HEK293T (cell line): ENCODE results near the gene SGSM1.

Experiments used
- BHLHE40 ChIP-seq: fragments of 450-650 bp; IDR thresholded peaks from 2 replicates; pipeline ENCODE4 v1.6.1; 2016; ENCODE audit warnings: mild to moderate bottlenecking, moderate library complexity, borderline replicate concordance
- CTBP1 ChIP-seq: fragments of 450-650 bp; IDR thresholded peaks from 2 replicates; pipeline ENCODE4 v1.6.1; 2016; ENCODE audit warnings: borderline replicate concordance
- FOXA1 ChIP-seq: fragments of 450-650 bp; IDR thresholded peaks from 2 replicates; pipeline ENCODE4 v1.6.1; 2016; ENCODE audit warnings: mild to moderate bottlenecking
- FOXK2 ChIP-seq: fragments of 450-650 bp; IDR thresholded peaks from 2 replicates; pipeline ENCODE4 v1.6.1; 2016; ENCODE audit warnings: mild to moderate bottlenecking
- HDGF ChIP-seq: fragments of 450-650 bp; IDR thresholded peaks from 2 replicates; pipeline ENCODE4 v1.6.1; 2017; ENCODE audit warnings: antibody characterized with exemption, borderline replicate concordance
- L3MBTL2 ChIP-seq: fragments of 450-650 bp; conservative IDR thresholded peaks from 2 replicates; pipeline ENCODE4 v1.6.1; 2016; ENCODE audit warnings: mild to moderate bottlenecking
- NFRKB ChIP-seq: fragments of 450-650 bp; IDR thresholded peaks from 2 replicates; pipeline ENCODE4 v1.6.1; 2016; ENCODE audit warnings: mild to moderate bottlenecking, moderate library complexity
- SP1 ChIP-seq: fragments of 450-650 bp; IDR thresholded peaks from 2 replicates; pipeline ENCODE4 v1.6.1; 2017
- ZNF384 ChIP-seq: fragments of 450-650 bp; IDR thresholded peaks from 2 replicates; pipeline ENCODE4 v1.6.1; 2016

DNA sequence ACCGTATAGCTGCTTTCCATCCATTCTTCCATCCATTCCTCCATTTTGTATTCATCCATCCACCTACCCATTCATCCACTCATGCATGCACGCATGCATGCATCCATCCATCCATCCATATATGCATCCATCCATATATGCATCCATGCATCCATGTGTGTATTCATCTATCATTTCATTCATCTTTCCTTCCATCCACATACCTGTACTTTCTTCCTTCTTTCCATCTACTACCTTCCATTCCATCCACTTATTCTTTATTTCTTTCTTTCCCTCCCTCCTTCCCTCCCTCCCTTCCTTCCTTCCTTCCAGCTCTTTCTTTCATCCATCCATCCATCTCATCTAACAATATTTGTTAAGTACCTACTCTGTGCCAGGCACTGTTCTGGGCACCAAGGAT is 166.4 kb downstream of the SGSM1 start:
- TF ChIP-seq ZNF384 = no peak
- TF ChIP-seq BHLHE40 = no peak
- no peak for TF ChIP-seq FOXA1
- TF ChIP-seq HDGF = no peak
- TF ChIP-seq CTBP1 = no peak
- no peak for TF ChIP-seq L3MBTL2
- no peak for TF ChIP-seq SP1
- no peak for TF ChIP-seq FOXK2
- TF ChIP-seq NFRKB = no peak
